ENCODE data around the gene MYRIP. TPM values are rescaled to one million over a fixed set of nuclear protein-coding genes. Genes with fewer than 3 reads are reported as not detected.

MYRIP gene
- total and polyA plus RNA-seq, 10 of the 15 experiments (the other 5 are each of a cell fraction or from before 2014, with no cell fraction given): 0.03 to 0.08 (median 0.04) TPM; not detected in 6

DNA sequence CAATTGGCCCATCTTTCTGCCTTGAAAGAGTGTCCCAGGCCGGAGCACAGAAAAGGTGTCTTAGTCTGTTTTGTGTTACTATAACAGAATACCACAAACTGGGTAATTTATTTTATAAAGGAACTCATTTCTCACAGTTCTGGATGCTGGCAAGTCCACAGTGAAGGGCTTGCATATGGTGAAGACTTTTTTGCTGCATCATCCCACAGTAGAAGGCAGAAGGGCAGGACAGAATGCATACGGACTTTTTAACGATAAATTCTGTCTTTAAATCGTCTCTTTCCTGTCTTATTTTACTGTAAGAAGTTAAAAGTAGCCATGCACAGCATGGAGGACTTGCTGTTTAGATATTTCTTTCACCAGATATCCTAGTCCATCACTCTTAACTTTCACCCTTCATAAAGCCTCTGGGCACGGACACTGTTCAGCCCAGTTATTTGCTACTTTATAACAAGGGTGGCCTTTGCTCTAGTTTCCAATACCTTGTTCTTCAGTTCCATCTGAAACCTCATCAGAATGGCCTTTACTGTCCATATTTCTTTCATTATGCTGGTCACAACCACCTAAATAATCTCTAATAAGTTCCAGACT is 489.8 kb downstream of the MYRIP start:
- FAIRE-seq: no peak

More for the DNA sequence above, 489.8 kb downstream of the MYRIP start:
- no peak for ATAC-seq
- Histone ChIP-seq H3K79me2 (ENCODE audit: control insufficient read depth, insufficient read depth, low read length) (no peaks in the 10 kb centered on the region), H3K9ac (ENCODE audit: control insufficient read depth, insufficient read depth, low read length) (no peak overlapping the region), H3K9me3 (replicated peaks; ENCODE audit: control insufficient read depth, insufficient read depth, low read length) (no peaks in the 10 kb centered on the region), H3K4me2 (ENCODE audit: control insufficient read depth, insufficient read depth) (no peak overlapping the region), H3K36me3 (ENCODE audit: control insufficient read depth in 2 of 2, insufficient read depth in 2 of 2, low read length in 1 of 2) (no peaks in the 10 kb centered on the region), H3K4me1 (ENCODE audit: control insufficient read depth, insufficient read depth, low read length) (no peaks in the 10 kb centered on the region), H2AFZ (ENCODE audit: control insufficient read depth, low read depth, low read length) (no peak overlapping the region), H3K27me3 (replicated peaks in 1 of 2; ENCODE audit: control insufficient read depth in 2 of 2, insufficient read depth in 2 of 2, low read length in 1 of 2) (no peaks in the 10 kb centered on the region), H3K4me3 (no peak overlapping the region), H3K27ac (ENCODE audit: control insufficient read depth, insufficient read depth) (no peak overlapping the region), H4K20me1 (ENCODE audit: control insufficient read depth, insufficient read depth) (no peaks in the 10 kb centered on the region)
- TF ChIP-seq CEBPB (IDR thresholded peaks at IDR 0.05; ENCODE audit: borderline replicate concordance in 1 of 2, low read depth in 2 of 2, low read length in 2 of 2): no peak
- TF ChIP-seq, protein P1, sequence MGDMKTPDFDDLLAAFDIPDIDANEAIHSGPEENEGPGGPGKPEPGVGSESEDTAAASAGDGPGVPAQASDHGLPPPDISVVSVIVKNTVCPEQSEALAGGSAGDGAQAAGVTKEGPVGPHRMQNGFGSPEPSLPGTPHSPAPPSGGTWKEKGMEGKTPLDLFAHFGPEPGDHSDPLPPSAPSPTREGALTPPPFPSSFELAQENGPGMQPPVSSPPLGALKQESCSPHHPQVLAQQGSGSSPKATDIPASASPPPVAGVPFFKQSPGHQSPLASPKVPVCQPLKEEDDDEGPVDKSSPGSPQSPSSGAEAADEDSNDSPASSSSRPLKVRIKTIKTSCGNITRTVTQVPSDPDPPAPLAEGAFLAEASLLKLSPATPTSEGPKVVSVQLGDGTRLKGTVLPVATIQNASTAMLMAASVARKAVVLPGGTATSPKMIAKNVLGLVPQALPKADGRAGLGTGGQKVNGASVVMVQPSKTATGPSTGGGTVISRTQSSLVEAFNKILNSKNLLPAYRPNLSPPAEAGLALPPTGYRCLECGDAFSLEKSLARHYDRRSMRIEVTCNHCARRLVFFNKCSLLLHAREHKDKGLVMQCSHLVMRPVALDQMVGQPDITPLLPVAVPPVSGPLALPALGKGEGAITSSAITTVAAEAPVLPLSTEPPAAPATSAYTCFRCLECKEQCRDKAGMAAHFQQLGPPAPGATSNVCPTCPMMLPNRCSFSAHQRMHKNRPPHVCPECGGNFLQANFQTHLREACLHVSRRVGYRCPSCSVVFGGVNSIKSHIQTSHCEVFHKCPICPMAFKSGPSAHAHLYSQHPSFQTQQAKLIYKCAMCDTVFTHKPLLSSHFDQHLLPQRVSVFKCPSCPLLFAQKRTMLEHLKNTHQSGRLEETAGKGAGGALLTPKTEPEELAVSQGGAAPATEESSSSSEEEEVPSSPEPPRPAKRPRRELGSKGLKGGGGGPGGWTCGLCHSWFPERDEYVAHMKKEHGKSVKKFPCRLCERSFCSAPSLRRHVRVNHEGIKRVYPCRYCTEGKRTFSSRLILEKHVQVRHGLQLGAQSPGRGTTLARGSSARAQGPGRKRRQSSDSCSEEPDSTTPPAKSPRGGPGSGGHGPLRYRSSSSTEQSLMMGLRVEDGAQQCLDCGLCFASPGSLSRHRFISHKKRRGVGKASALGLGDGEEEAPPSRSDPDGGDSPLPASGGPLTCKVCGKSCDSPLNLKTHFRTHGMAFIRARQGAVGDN (IDR thresholded peaks at IDR 0.05): no peak
- no peak for TF ChIP-seq RAD21 (IDR thresholded peaks at IDR 0.05; ENCODE audit: insufficient read depth, low read depth, low read length)
- no peak for TF ChIP-seq ZNF207 (IDR thresholded peaks at IDR 0.05; ENCODE audit: borderline replicate concordance)
- TF ChIP-seq RELA (IDR thresholded peaks at IDR 0.05; ENCODE audit: borderline replicate concordance, partially characterized antibody): no peak
- no peak for TF ChIP-seq RFX5 (IDR thresholded peaks at IDR 0.05; ENCODE audit: low read depth, low read length)
- no peak for DNase-seq (ENCODE audit: low read depth, low spot score)
- 94% methylated on average over 5 of the region's 5 CpGs for WGBS (ENCODE audit: insufficient coverage, insufficient replicate concordance, low lambda C conversion rate, missing lambda C conversion rate)
- BruUV-seq (replicated peaks): no TSS peak
- CTCF ChIA-PET: no interaction called here
- POLR2A ChIA-PET: no interaction called here
- in situ Hi-C loops (cut with MboI) (no loop called here), intact Hi-C loops (cut with micrococcal nuclease; ENCODE audit: unreplicated experiment) (no loop called here)
- SMC1A ChIA-PET (ENCODE audit: uncharacterized antibody, unreplicated experiment): no interaction called here
- RAD21 ChIA-PET (ENCODE audit: unreplicated experiment): no interaction called here

Measured in GM12878 (cell line).